BE2C (cell line): ENCODE results near the gene PDE3A.

ENCODE experiments used
- DNase-seq: peaks from one replicate; pipeline ENCODE4 v3.0.0-alpha.2; 2020
- H3K27me3 ChIP-seq: fragments of 250-450 bp; sonication (Bioruptor Pico); 2 replicates; pipeline ENCODE4 v1.5.1; 2020; ENCODE audit warnings: mild to moderate bottlenecking
- H3K36me3 ChIP-seq: fragments of 250-450 bp; sonication (Bioruptor Pico); 2 replicates; pipeline ENCODE4 v1.5.1; 2020; ENCODE audit warnings: mild to moderate bottlenecking
- H3K4me1 ChIP-seq: fragments of 250-450 bp; sonication (Bioruptor Pico); 2 replicates; pipeline ENCODE4 v1.5.1; 2020
- H3K4me3 ChIP-seq: 2 replicates; pipeline ENCODE4 v1.5.1; 2011; ENCODE audit warnings: low read depth, low read length
- H3K9me3 ChIP-seq: fragments of 250-450 bp; sonication (Bioruptor Pico); 2 replicates; pipeline ENCODE4 v1.5.1; 2020
- CTCF ChIP-seq: IDR thresholded peaks from 2 replicates; pipeline ENCODE4 v1.5.1; 2012; ENCODE audit warnings: mild to moderate bottlenecking, low read depth, low read length

PDE3A gene

GRCh38 chr12:20361416-20361815, 6.9 kb upstream of the PDE3A start:
- no peaks in the 10 kb centered on the region for H3K27me3 ChIP-seq
- TF ChIP-seq CTCF, result no peak
- H3K4me1 ChIP-seq, result no peaks in the 10 kb centered on the region; the same call in 1 of the 2 replicates
- no peak overlapping the region for H3K4me3 ChIP-seq
- no peaks in the 10 kb centered on the region for H3K36me3 ChIP-seq
- no peak for DNase-seq
- no peaks in the 10 kb centered on the region for H3K9me3 ChIP-seq

- no peak overlapping the region for H3K4me3 ChIP-seq
- no peak for TF ChIP-seq CTCF
- H3K4me1 ChIP-seq, result peaks cover 8% of the 10 kb centered on the region
- H3K36me3 ChIP-seq, result no peaks in the 10 kb centered on the region
- no peak for DNase-seq
- peaks cover 6% of the 10 kb centered on the region for H3K27me3 ChIP-seq
- no peaks in the 10 kb centered on the region for H3K9me3 ChIP-seq
Observed at GRCh38 chr12:20364501-20364900, 3.8 kb upstream of the PDE3A start.

GRCh38 chr12:20366776-20367409, 1.4 kb upstream of the PDE3A start:
- DNase-seq, result peak; percentile 13
- TF ChIP-seq CTCF, result no peak
- Histone ChIP-seq H3K4me3 (peak overlapping the region; percentile 76), H3K9me3 (no peaks in the 10 kb centered on the region), H3K4me1 (peaks cover 8% of the 10 kb centered on the region), H3K36me3 (no peaks in the 10 kb centered on the region), H3K27me3 (peaks cover 12% of the 10 kb centered on the region)

GRCh38 chr12:20367583-20368113, 689 bp upstream of the PDE3A start:
- Histone ChIP-seq H3K36me3 (no peaks in the 10 kb centered on the region), H3K27me3 (peaks cover 12% of the 10 kb centered on the region), H3K9me3 (no peaks in the 10 kb centered on the region), H3K4me1 (peaks cover 8% of the 10 kb centered on the region), H3K4me3 (peak overlapping the region; percentile 76)
- DNase-seq, result no peak
- TF ChIP-seq CTCF, result no peak

- Histone ChIP-seq H3K36me3 (no peaks in the 10 kb centered on the region), H3K4me1 (peaks cover 8% of the 10 kb centered on the region), H3K4me3 (peak overlapping the region; percentile 76), H3K27me3 (peaks cover 12% of the 10 kb centered on the region), H3K9me3 (no peaks in the 10 kb centered on the region)
- no peak for TF ChIP-seq CTCF
- peak; percentile 50 for DNase-seq
Observed at GRCh38 chr12:20368651-20369304, 441 bp downstream of the PDE3A start.

GRCh38 chr12:20369305-20370013, 1.1 kb downstream of the PDE3A start:
- H3K27me3 ChIP-seq, result peaks cover 12% of the 10 kb centered on the region
- H3K4me1 ChIP-seq, result peaks cover 10% of the 10 kb centered on the region
- H3K4me3 ChIP-seq, result peak overlapping the region; percentile 76
- TF ChIP-seq CTCF, result no peak
- no peaks in the 10 kb centered on the region for H3K9me3 ChIP-seq
- DNase-seq, result peak; percentile 63
- no peaks in the 10 kb centered on the region for H3K36me3 ChIP-seq
